GM21390 (cell line): Measurements from ENCODE around the gene ROBO3.

Experiments used
- ATAC-seq: cut with Tn5 transposase; IDR thresholded peaks from one replicate; pipeline ENCODE4 v1.9.1; 2021; ENCODE audit not compliant: unreplicated experiment

The ROBO3 gene

GRCh38 chr11:124841840-124842239 lies 23.4 kb upstream of the ROBO3 start:
- no peak for ATAC-seq

- no peak for ATAC-seq
Measured at GRCh38 chr11:124842305-124842704, 22.9 kb upstream of the ROBO3 start.

- no peak for ATAC-seq
Measured at GRCh38 chr11:124843616-124843910, 21.7 kb upstream of the ROBO3 start.

GRCh38 chr11:124844664-124845079 lies 20.6 kb upstream of the ROBO3 start:
- ATAC-seq = no peak

GRCh38 chr11:124846070-124846673 lies 19.1 kb upstream of the ROBO3 start:
- no peak for ATAC-seq

- no peak for ATAC-seq
Measured at GRCh38 chr11:124859171-124859570, 6.1 kb upstream of the ROBO3 start.

GRCh38 chr11:124861670-124862069 lies 3.6 kb upstream of the ROBO3 start:
- ATAC-seq = no peak

- ATAC-seq = no peak
Measured at GRCh38 chr11:124863137-124863825, 2.0 kb upstream of the ROBO3 start.

- ATAC-seq = no peak
Measured at GRCh38 chr11:124863826-124864165, 1.4 kb upstream of the ROBO3 start.

GRCh38 chr11:124864176-124864891 lies 898 bp upstream of the ROBO3 start:
- no peak for ATAC-seq

- ATAC-seq = no peak
Measured at GRCh38 chr11:124864892-124865180, 396 bp upstream of the ROBO3 start.

- peak; percentile 47 for ATAC-seq
Measured at GRCh38 chr11:124865902-124866851, 945 bp downstream of the ROBO3 start.

- ATAC-seq = peak; percentile 67
Measured at GRCh38 chr11:124867700-124868099, 2.5 kb downstream of the ROBO3 start.

GRCh38 chr11:124868331-124869274 lies 3.4 kb downstream of the ROBO3 start:
- no peak for ATAC-seq

- ATAC-seq = no peak
Measured at GRCh38 chr11:124869331-124869730, 4.1 kb downstream of the ROBO3 start.

GRCh38 chr11:124869856-124870387 lies 4.7 kb downstream of the ROBO3 start:
- ATAC-seq = no peak

- ATAC-seq = no peak
Measured at GRCh38 chr11:124870430-124870829, 5.2 kb downstream of the ROBO3 start.

GRCh38 chr11:124872280-124872679 lies 7.0 kb downstream of the ROBO3 start:
- ATAC-seq = no peak

- ATAC-seq = no peak
Measured at GRCh38 chr11:124872741-124873140, 7.5 kb downstream of the ROBO3 start.

- ATAC-seq = no peak
Measured at GRCh38 chr11:124873951-124874350, 8.7 kb downstream of the ROBO3 start.
